Neuronal stem cell (in vitro differentiated cells): ENCODE results near the gene BRIP1.
A peak's percentile ranks its signal among the peaks of the same experiment; 100 is the strongest.

ENCODE experiments used
- DNase-seq: peaks from one replicate; pipeline ENCODE4 v3.0.0-alpha.2; 2013; ENCODE audit warnings: low spot score
- H2AFZ ChIP-seq: one replicate; pipeline ENCODE4 v1.6.1; 2013; ENCODE audit warnings: mild to moderate bottlenecking, low read length, inconsistent platforms
- H2AK5ac ChIP-seq: 2 replicates; pipeline ENCODE4 v1.6.1; 2013; ENCODE audit warnings: low read depth, mild to moderate bottlenecking, inconsistent platforms, low read length, moderate library complexity, mixed read lengths
- H2BK120ac ChIP-seq: 2 replicates; pipeline ENCODE4 v1.6.1; 2013; ENCODE audit warnings: low read depth, mild to moderate bottlenecking, inconsistent platforms, low read length, moderate library complexity, mixed read lengths
- H2BK12ac ChIP-seq: one replicate; pipeline ENCODE4 v1.6.1; 2013; ENCODE audit warnings: low read length, inconsistent platforms
- H2BK15ac ChIP-seq: 2 replicates; pipeline ENCODE4 v1.6.1; 2013; ENCODE audit warnings: mild to moderate bottlenecking, low read length, inconsistent platforms, mixed read lengths
- H2BK5ac ChIP-seq: one replicate; pipeline ENCODE4 v1.6.1; 2013; ENCODE audit warnings: inconsistent platforms, mild to moderate bottlenecking, low read length, moderate library complexity
- H3K14ac ChIP-seq: one replicate; pipeline ENCODE4 v1.6.1; 2013; ENCODE audit warnings: low read length, inconsistent platforms
- H3K18ac ChIP-seq: 2 replicates; pipeline ENCODE4 v1.6.1; 2013; ENCODE audit warnings: low read length, inconsistent platforms
- H3K23ac ChIP-seq: 2 replicates; pipeline ENCODE4 v1.6.1; 2013; ENCODE audit warnings: low read depth, mild to moderate bottlenecking, mixed read lengths, low read length, inconsistent platforms; ENCODE audit not compliant: poor library complexity
- H3K27ac ChIP-seq: replicated peaks from 3 replicates; pipeline ENCODE4 v1.5.1; 2013; ENCODE audit warnings: low read length, inconsistent platforms
- H3K27me3 ChIP-seq, 3 experiments: 2 replicates each; pipeline ENCODE4 v1.6.1; 2013; ENCODE audit warnings: low read length in 3 of 3, mild to moderate bottlenecking in 2 of 3, inconsistent platforms in 1 of 3, low read depth in 1 of 3, mixed read lengths in 1 of 3, moderate library complexity in 1 of 3; ENCODE audit not compliant: control insufficient read depth in 3 of 3, insufficient read depth in 3 of 3
- H3K36me3 ChIP-seq, 2 donors: replicated peaks in 1 of 2; 2 replicates each; pipeline ENCODE4 v1.6.1; 2013; ENCODE audit warnings: low read length in 2 of 2; ENCODE audit not compliant: control insufficient read depth in 2 of 2, insufficient read depth in 2 of 2
- H3K4ac ChIP-seq: 2 replicates; pipeline ENCODE4 v1.6.1; 2013; ENCODE audit warnings: inconsistent platforms, mild to moderate bottlenecking, low read length, moderate library complexity
- H3K4me1 ChIP-seq, 2 donors: 1 replicate in 1 of 2; 2 replicates in 1 of 2; pipeline ENCODE4 v1.6.1; 2013; ENCODE audit warnings: low read length in 2 of 2, low read depth in 1 of 2; ENCODE audit not compliant: control insufficient read depth in 2 of 2, insufficient read depth in 1 of 2
- H3K4me2 ChIP-seq: one replicate; pipeline ENCODE4 v1.6.1; 2013; ENCODE audit warnings: mild to moderate bottlenecking, low read length, inconsistent platforms; ENCODE audit not compliant: insufficient read depth, poor library complexity, severe bottlenecking
- H3K4me3 ChIP-seq, 2 donors: 2 replicates each; pipeline ENCODE4 v1.5.1; 2013; ENCODE audit warnings: low read length in 2 of 2, mild to moderate bottlenecking in 2 of 2, inconsistent platforms in 1 of 2, moderate library complexity in 1 of 2
- H3K79me1 ChIP-seq: one replicate; pipeline ENCODE4 v1.6.1; 2013; ENCODE audit warnings: low read depth, mild to moderate bottlenecking, inconsistent platforms, low read length, moderate library complexity
- H3K9ac ChIP-seq: one replicate; pipeline ENCODE4 v1.6.1; 2013; ENCODE audit warnings: mild to moderate bottlenecking, low read depth, low read length, inconsistent platforms; ENCODE audit not compliant: poor library complexity
- H3K9me3 ChIP-seq, 2 donors: replicated peaks in 1 of 2; 2 replicates each; pipeline versions ENCODE3 to v1.6.1; 2013; ENCODE audit warnings: low read length in 2 of 2, mild to moderate bottlenecking in 2 of 2, inconsistent platforms in 1 of 2, low read depth in 1 of 2, mixed read lengths in 1 of 2, moderate library complexity in 1 of 2; ENCODE audit not compliant: control insufficient read depth in 2 of 2, insufficient read depth in 1 of 2
- H4K8ac ChIP-seq: one replicate; pipeline ENCODE4 v1.6.1; 2013; ENCODE audit warnings: low read depth, mild to moderate bottlenecking, inconsistent platforms, low read length, moderate library complexity
- H4K91ac ChIP-seq: one replicate; pipeline ENCODE4 v1.6.1; 2013; ENCODE audit warnings: low read length, low read depth, mild to moderate bottlenecking, inconsistent platforms; ENCODE audit not compliant: poor library complexity
- WGBS, 2 donors: extraction: QIAGEN DNeasy Blood & Tissue Kit; methylation state at CpG; one replicate each; pipeline ENCODE4 v1.1.7; 2013; ENCODE audit warnings: missing lambda C conversion rate in 2 of 2, mixed read lengths in 1 of 2; ENCODE audit not compliant: insufficient read length in 2 of 2, insufficient replicate concordance in 1 of 2; ENCODE audit errors: extremely low coverage in 2 of 2; 5-methylcytosine and 5-hydroxymethylcytosine counted together

Gene BRIP1

DNA sequence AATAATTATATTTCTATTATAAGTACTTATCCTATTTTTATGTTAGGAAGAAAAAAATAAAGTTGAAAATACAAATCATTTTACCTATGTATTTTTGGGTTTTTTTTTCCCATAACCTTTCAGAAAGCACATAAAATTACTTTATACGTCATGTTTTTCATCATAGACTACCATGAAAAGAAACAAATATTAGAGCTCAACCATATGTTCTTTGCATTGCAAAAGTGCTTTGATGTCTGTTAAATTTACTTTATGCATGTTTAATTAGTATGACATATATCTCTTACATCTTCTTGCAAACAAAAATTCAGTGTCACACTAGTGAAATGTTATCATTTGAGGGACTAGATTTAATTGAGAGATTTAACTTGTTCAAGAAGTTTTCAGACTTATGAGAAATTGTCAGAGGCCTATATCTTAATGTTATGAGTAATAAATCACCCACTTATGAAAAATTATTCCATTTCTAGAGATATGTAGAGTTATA, 24.0 kb downstream of the BRIP1 start:
- Histone ChIP-seq H2AK5ac (no peak overlapping the region), H3K4ac (no peak overlapping the region), H3K4me1 (no peaks in the 10 kb centered on the region), H2BK120ac (no peak overlapping the region), H3K4me2 (no peak overlapping the region), H3K14ac (no peak overlapping the region), H3K18ac (no peak overlapping the region), H3K9me3 (peaks cover 0 to 5% of the 10 kb centered on the region in 2 donors), H4K8ac (no peak overlapping the region), H3K27ac (no peak overlapping the region), H2BK12ac (no peak overlapping the region), H3K27me3 (no peaks in the 10 kb centered on the region), H4K91ac (no peak overlapping the region), H3K36me3 (peaks cover 3 to 92% of the 10 kb centered on the region in 2 donors), H2BK15ac (no peak overlapping the region), H3K79me1 (no peaks in the 10 kb centered on the region), H3K23ac (no peak overlapping the region), H2AFZ (no peak overlapping the region), H3K4me3 (no peak overlapping the region), H3K9ac (no peak overlapping the region), H2BK5ac (no peak overlapping the region)
- WGBS, 2 donors, result no CpG with 5 or more reads among the region's 1 CpG
- no peak for DNase-seq

DNA sequence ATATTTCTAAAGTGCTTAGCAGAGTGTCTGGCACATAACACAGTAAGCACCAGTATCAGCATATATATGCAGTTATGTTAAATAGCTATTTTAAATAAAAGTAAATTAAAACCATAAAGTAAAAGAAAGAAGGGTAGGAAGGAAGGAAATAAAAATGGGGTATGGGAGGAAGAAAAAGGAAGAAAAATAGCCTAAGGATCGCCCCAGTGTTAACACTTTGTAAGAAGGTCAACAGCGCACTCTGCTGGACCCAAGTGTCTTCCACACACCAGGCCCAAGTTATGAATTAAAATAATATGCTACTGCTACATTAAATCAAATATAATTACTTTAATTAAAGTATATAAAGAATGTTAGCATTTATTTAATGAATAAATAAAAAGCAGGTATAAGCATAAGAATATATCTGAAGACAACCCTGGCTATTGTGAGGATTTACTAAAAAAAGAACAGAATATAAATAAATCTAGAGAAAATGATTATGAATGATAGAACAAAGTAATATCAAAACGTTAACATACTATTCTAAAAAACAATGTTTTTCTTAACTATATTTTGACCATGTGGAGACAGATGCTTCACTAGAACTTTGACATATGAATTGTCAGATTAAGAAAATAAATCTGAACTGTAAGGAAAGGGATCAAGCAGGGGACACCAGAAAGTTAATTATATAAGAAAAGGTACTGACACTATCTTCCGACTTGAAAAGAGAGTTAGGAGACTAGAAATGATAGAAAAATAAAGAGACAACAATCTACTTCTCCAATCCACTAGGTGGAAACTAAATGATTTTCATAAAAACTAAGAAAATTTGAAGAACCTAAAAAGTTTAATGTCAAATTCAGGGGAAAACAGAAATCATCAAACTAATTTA, 25.9 kb downstream of the BRIP1 start:
- no peaks in the 10 kb centered on the region for H3K27me3 ChIP-seq
- no peak overlapping the region for H4K8ac ChIP-seq
- DNase-seq, result peak; percentile 27
- H2BK5ac ChIP-seq, result no peak overlapping the region
- H3K27ac ChIP-seq, result no peak overlapping the region
- H4K91ac ChIP-seq, result no peak overlapping the region
- peaks cover 0 to 89% of the 10 kb centered on the region in 2 donors for H3K36me3 ChIP-seq
- WGBS, 2 donors, result no CpG with 5 or more reads among the region's 4 CpGs
- H2BK12ac ChIP-seq, result no peak overlapping the region
- H3K14ac ChIP-seq, result no peak overlapping the region
- H3K23ac ChIP-seq, result no peak overlapping the region
- no peak overlapping the region for H3K9ac ChIP-seq
- no peak overlapping the region for H3K4ac ChIP-seq
- no peaks in the 10 kb centered on the region for H3K4me1 ChIP-seq
- no peak overlapping the region for H2AK5ac ChIP-seq
- H3K79me1 ChIP-seq, result no peaks in the 10 kb centered on the region
- H3K9me3 ChIP-seq, result no peaks in the 10 kb centered on the region
- H2BK120ac ChIP-seq, result no peak overlapping the region
- H2BK15ac ChIP-seq, result no peak overlapping the region
- no peak overlapping the region for H3K4me2 ChIP-seq
- H3K18ac ChIP-seq, result no peak overlapping the region
- H3K4me3 ChIP-seq, result no peak overlapping the region
- no peak overlapping the region for H2AFZ ChIP-seq

DNA sequence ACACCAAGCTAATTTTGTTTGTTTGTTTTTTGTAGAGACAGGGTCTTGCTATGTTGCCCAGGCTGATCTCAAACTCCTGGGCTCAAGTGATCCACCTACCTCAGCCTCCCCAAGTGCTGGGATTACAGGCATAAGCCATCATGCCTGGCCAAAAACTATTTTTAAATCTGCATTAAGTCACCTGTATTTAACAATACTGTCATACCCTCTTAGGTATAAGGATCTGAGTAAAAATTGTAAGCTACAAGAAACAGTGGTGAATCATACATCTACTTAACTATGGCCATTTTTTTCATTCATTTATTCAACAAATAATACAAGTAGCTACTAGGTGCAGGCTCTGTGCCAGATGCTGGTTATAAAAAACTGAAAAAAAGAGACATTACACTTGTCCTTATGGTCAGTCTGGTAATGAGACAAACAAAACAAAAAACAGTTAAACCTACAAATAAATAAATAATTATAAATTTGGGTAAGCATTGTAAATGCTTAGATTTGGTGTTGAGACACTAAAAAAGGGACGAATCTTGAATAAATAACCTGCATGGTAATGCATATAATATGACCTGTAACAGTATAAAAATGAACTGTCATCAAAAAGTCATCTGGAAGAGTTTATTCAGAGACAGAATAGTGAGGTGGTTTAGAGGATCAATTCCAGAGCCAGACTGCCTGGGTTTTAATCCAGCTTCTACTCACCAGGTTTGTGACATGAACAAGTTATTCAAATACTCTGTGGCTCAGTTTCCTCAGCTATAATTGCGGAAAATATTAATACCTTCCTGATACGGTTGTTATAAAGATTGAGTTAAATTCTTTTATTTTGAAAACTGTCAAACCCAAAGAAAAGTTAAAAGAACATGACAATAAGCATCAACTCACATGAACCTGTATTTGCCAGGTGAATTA, 26.8 kb downstream of the BRIP1 start:
- H3K4ac ChIP-seq, result no peak overlapping the region
- H2AK5ac ChIP-seq, result no peak overlapping the region
- no peak overlapping the region for H3K9ac ChIP-seq
- peaks cover 0 to 89% of the 10 kb centered on the region in 2 donors for H3K36me3 ChIP-seq
- no peak overlapping the region for H3K14ac ChIP-seq
- no peak overlapping the region for H4K8ac ChIP-seq
- no peaks in the 10 kb centered on the region for H3K27me3 ChIP-seq
- no peaks in the 10 kb centered on the region for H3K4me1 ChIP-seq
- no peak overlapping the region for H2BK120ac ChIP-seq
- no peak for DNase-seq
- H3K4me3 ChIP-seq, result no peak overlapping the region
- WGBS, 2 donors, result no CpG with 5 or more reads among the region's 3 CpGs
- no peak overlapping the region for H2BK15ac ChIP-seq
- no peaks in the 10 kb centered on the region for H3K79me1 ChIP-seq
- no peak overlapping the region for H2BK12ac ChIP-seq
- H2AFZ ChIP-seq, result no peak overlapping the region
- no peak overlapping the region for H3K18ac ChIP-seq
- H4K91ac ChIP-seq, result no peak overlapping the region
- no peak overlapping the region for H3K4me2 ChIP-seq
- H3K9me3 ChIP-seq, result no peaks in the 10 kb centered on the region
- H3K27ac ChIP-seq, result no peak overlapping the region
- no peak overlapping the region for H2BK5ac ChIP-seq
- no peak overlapping the region for H3K23ac ChIP-seq

DNA sequence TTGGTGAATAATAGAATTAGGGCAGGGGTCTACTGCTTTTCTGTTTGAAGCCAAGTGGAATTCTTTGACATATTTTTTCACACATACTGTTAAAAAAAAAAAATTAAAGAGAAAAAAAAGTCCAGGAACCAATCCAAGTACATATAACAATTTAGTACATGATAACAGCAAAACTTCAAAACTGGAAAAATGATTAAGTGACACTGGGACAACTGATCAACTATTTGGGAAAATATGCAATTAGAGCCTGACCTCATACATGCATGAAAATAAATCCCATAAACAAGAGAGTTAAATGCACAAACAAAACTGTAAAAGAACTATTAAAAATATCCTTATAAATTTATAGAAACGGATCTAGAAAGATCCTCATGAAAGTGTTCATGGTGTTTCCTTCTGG, 27.7 kb downstream of the BRIP1 start:
- Histone ChIP-seq H3K27me3 (no peaks in the 10 kb centered on the region), H2AK5ac (no peak overlapping the region), H3K9ac (no peak overlapping the region), H3K18ac (no peak overlapping the region), H2BK12ac (no peak overlapping the region), H4K91ac (no peak overlapping the region), H2BK5ac (no peak overlapping the region), H4K8ac (no peak overlapping the region), H2BK120ac (no peak overlapping the region), H3K4ac (no peak overlapping the region), H2AFZ (no peak overlapping the region), H3K4me1 (no peaks in the 10 kb centered on the region), H3K4me2 (no peak overlapping the region), H3K79me1 (no peaks in the 10 kb centered on the region), H3K27ac (no peak overlapping the region), H3K36me3 (peaks cover 0 to 89% of the 10 kb centered on the region in 2 donors), H2BK15ac (no peak overlapping the region), H3K23ac (no peak overlapping the region), H3K9me3 (peaks cover 0 to 3% of the 10 kb centered on the region in 2 donors), H3K4me3 (no peak overlapping the region), H3K14ac (no peak overlapping the region)
- no CpG with 5 or more reads among the region's 1 CpG for WGBS, 2 donors
- DNase-seq, result no peak
